ENCODE data around the gene XRCC4.
"Not testable (repeated sequence)": the region's sequence is repeated elsewhere in the genome, so short reads cannot be mapped to it uniquely, and the experiment has no call there.

XRCC4 gene

GRCh38 chr5:83124593-83124992 is 47.2 kb downstream of the XRCC4 start:
- Mint-ChIP-seq H3K9me3 (no peaks in the 10 kb centered on the region), H3K27me3 (no peaks in the 10 kb centered on the region), H3K4me3 (no peak overlapping the region), H3K4me1 (ENCODE audit: low read depth) (no peaks in the 10 kb centered on the region), H3K27ac (no peak overlapping the region), H3K36me3 (ENCODE audit: low read depth) (peaks cover 39% of the 10 kb centered on the region)

DNA sequence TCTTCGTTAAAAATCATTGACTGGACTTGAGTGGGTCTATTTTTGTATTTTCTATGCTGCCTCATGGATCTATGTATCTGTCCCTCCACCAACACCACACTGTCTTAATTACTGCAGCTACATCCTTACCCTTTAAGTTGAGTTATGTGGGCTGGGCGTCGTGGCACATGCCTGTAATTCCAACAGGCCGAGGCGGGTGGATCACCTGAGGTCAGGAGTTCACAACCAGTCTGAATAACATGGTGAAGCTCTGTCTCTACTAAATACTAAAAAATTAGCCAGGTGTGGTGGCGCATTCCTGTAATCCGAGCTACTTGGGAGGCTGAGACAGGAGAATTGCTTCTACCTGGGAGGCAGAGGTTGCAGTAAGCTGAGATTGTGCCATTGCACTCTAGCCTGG is 48.2 kb downstream of the XRCC4 start:
- no peaks in the 10 kb centered on the region for H3K27me3 Mint-ChIP-seq
- H3K36me3 Mint-ChIP-seq (ENCODE audit: low read depth), result peaks cover 45% of the 10 kb centered on the region
- H3K9me3 Mint-ChIP-seq, result no peaks in the 10 kb centered on the region
- H3K4me3 Mint-ChIP-seq, result no peak overlapping the region
- H3K27ac Mint-ChIP-seq, result no peak overlapping the region
- no peaks in the 10 kb centered on the region for H3K4me1 Mint-ChIP-seq (ENCODE audit: low read depth)

- H3K36me3 Mint-ChIP-seq (ENCODE audit: low read depth), result peaks cover 48% of the 10 kb centered on the region
- no peaks in the 10 kb centered on the region for H3K4me1 Mint-ChIP-seq (ENCODE audit: low read depth)
- H3K27me3 Mint-ChIP-seq, result no peaks in the 10 kb centered on the region
- no peak overlapping the region for H3K27ac Mint-ChIP-seq
- H3K4me3 Mint-ChIP-seq, result no peak overlapping the region
- peaks cover 5% of the 10 kb centered on the region for H3K9me3 Mint-ChIP-seq
Observed at GRCh38 chr5:83126501-83126900, 49.2 kb downstream of the XRCC4 start.

GRCh38 chr5:83133797-83134196 is 56.5 kb downstream of the XRCC4 start:
- Mint-ChIP-seq H3K27ac (no peak overlapping the region), H3K4me1 (ENCODE audit: low read depth) (no peaks in the 10 kb centered on the region), H3K9me3 (peaks cover 14% of the 10 kb centered on the region), H3K36me3 (ENCODE audit: low read depth) (peaks cover 61% of the 10 kb centered on the region), H3K4me3 (no peak overlapping the region), H3K27me3 (no peaks in the 10 kb centered on the region)

DNA sequence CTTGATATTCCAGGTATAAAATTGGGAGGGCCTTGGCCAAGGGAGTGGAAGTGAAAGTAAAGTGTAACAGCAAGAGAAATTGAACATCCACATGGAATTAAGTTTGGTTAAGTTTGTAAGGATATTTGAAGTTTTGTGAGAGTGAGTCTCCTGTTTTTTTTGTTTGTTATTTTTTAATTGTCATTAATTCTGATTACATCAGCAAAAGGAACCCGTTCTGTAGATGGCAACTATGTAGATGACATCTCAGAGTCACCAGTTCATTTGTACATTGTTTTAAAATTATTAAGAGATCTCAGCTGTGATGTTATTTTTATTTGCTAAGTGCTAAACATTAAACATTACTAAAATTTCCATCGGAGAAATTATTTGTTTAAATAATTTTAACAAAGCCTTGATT is 65.2 kb downstream of the XRCC4 start:
- peaks cover 5% of the 10 kb centered on the region for H3K36me3 Mint-ChIP-seq (ENCODE audit: low read depth)
- no peaks in the 10 kb centered on the region for H3K9me3 Mint-ChIP-seq
- H3K4me3 Mint-ChIP-seq, result no peak overlapping the region
- H3K27me3 Mint-ChIP-seq, result no peaks in the 10 kb centered on the region
- H3K27ac Mint-ChIP-seq, result no peak overlapping the region
- H3K4me1 Mint-ChIP-seq (ENCODE audit: low read depth), result no peaks in the 10 kb centered on the region

GRCh38 chr5:83145241-83145640 is 67.9 kb downstream of the XRCC4 start:
- Mint-ChIP-seq H3K9me3 (no peaks in the 10 kb centered on the region), H3K4me3 (no peak overlapping the region), H3K36me3 (ENCODE audit: low read depth) (peaks cover 5% of the 10 kb centered on the region), H3K27ac (no peak overlapping the region), H3K27me3 (no peaks in the 10 kb centered on the region), H3K4me1 (ENCODE audit: low read depth) (no peaks in the 10 kb centered on the region)

- no peak overlapping the region for H3K27ac Mint-ChIP-seq
Observed at GRCh38 chr5:83145882-83146331, 68.6 kb downstream of the XRCC4 start.

GRCh38 chr5:83146441-83146840 is 69.1 kb downstream of the XRCC4 start:
- Mint-ChIP-seq H3K36me3 (ENCODE audit: low read depth) (no peaks in the 10 kb centered on the region), H3K27ac (no peak overlapping the region)

More at GRCh38 chr5:83145882-83146331, 68.6 kb downstream of the XRCC4 start:
- no peaks in the 10 kb centered on the region for H3K4me1 Mint-ChIP-seq (ENCODE audit: low read depth)
- H3K27me3 Mint-ChIP-seq, result no peaks in the 10 kb centered on the region
- no peak overlapping the region for H3K4me3 Mint-ChIP-seq
- H3K9me3 Mint-ChIP-seq, result no peaks in the 10 kb centered on the region
- H3K36me3 Mint-ChIP-seq (ENCODE audit: low read depth), result peaks cover 1% of the 10 kb centered on the region

DNA sequence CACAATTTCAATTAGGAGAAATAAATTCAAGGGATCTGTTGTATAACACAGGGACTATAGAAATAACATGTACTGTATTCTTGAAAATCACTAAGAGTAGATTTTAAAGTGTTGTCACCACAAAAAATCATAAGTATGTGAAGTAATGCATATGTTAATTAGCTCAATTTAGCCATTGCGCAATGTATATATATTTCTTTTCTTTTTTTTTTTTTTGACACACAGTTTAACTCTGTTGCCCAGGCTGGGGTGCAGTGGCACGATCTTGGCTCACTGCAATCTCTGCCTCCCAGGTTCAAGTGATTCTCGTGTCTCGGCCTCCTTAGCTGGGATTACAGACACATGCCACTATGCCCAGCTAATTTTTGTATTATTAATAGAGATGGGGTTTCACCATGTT is 70.2 kb downstream of the XRCC4 start:
- Mint-ChIP-seq H3K4me1 (ENCODE audit: low read depth) (no peaks in the 10 kb centered on the region), H3K36me3 (ENCODE audit: low read depth) (no peaks in the 10 kb centered on the region), H3K4me3 (no peak overlapping the region), H3K27me3 (no peaks in the 10 kb centered on the region), H3K27ac (no peak overlapping the region), H3K9me3 (no peaks in the 10 kb centered on the region)

More at GRCh38 chr5:83146441-83146840, 69.1 kb downstream of the XRCC4 start:
- Mint-ChIP-seq H3K27me3 (no peaks in the 10 kb centered on the region), H3K4me3 (no peak overlapping the region), H3K9me3 (no peaks in the 10 kb centered on the region), H3K4me1 (ENCODE audit: low read depth) (no peaks in the 10 kb centered on the region)

DNA sequence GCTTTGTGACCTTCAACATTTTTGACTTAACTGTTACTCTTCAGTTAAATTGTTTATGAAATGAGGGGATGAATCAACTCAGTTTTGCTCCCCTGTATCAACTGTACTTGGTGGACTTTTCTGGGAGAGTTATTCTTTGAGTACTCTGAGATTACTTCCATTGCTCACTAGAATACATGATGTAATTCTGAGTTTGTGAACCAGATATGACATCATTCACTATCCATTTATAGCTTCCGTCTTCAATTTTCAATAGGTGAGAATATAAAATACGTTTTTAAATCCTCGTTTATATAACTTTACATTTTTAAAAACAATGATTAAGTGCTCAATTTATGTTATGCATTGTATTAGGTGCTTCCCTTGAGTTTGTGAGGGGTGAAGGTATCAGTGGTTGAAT is 71.0 kb downstream of the XRCC4 start:
- H3K27me3 Mint-ChIP-seq, result no peaks in the 10 kb centered on the region
- H3K36me3 Mint-ChIP-seq (ENCODE audit: low read depth), result no peaks in the 10 kb centered on the region
- no peak overlapping the region for H3K27ac Mint-ChIP-seq
- H3K4me1 Mint-ChIP-seq (ENCODE audit: low read depth), result no peaks in the 10 kb centered on the region
- H3K9me3 Mint-ChIP-seq, result no peaks in the 10 kb centered on the region
- no peak overlapping the region for H3K4me3 Mint-ChIP-seq

GRCh38 chr5:83149671-83150070 is 72.3 kb downstream of the XRCC4 start:
- H3K27ac Mint-ChIP-seq, result no peak overlapping the region
- no peaks in the 10 kb centered on the region for H3K27me3 Mint-ChIP-seq
- H3K9me3 Mint-ChIP-seq, result no peaks in the 10 kb centered on the region
- no peak overlapping the region for H3K4me3 Mint-ChIP-seq
- H3K36me3 Mint-ChIP-seq (ENCODE audit: low read depth), result no peaks in the 10 kb centered on the region
- H3K4me1 Mint-ChIP-seq (ENCODE audit: low read depth), result no peaks in the 10 kb centered on the region

- Mint-ChIP-seq H3K36me3 (ENCODE audit: low read depth) (no peaks in the 10 kb centered on the region), H3K4me3 (no peak overlapping the region), H3K9me3 (no peaks in the 10 kb centered on the region), H3K27me3 (no peaks in the 10 kb centered on the region), H3K4me1 (ENCODE audit: low read depth) (no peaks in the 10 kb centered on the region), H3K27ac (no peak overlapping the region)
Observed at GRCh38 chr5:83151821-83152220, 74.5 kb downstream of the XRCC4 start.

DNA sequence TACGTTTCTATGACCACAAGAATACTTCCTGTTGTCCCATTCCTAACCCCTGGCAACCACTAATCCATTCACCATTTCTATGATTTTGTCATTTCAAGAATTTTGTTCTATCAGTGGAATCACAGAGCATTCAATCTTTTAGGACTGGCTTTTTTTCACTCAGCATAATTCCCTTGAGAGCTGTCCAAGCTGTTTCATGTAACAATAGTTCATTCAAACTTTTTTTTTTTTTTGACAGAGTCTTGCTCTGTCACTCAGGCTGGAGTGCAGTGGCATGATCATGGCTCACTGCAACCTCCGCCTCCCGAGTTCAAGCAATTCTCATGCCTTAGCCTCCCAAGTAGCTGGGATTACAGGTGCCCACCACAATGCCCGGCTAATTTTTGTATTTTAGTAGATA is 75.6 kb downstream of the XRCC4 start:
- H3K36me3 Mint-ChIP-seq (ENCODE audit: low read depth); H3K4me1 Mint-ChIP-seq (ENCODE audit: low read depth); H3K27ac Mint-ChIP-seq: not testable (repeated sequence)

GRCh38 chr5:83156001-83156400 is 78.7 kb downstream of the XRCC4 start:
- no peaks in the 10 kb centered on the region for H3K27me3 Mint-ChIP-seq
- H3K4me3 Mint-ChIP-seq, result no peak overlapping the region
- H3K9me3 Mint-ChIP-seq, result no peaks in the 10 kb centered on the region
- H3K36me3 Mint-ChIP-seq (ENCODE audit: low read depth), result no peaks in the 10 kb centered on the region
- no peak overlapping the region for H3K27ac Mint-ChIP-seq
- no peaks in the 10 kb centered on the region for H3K4me1 Mint-ChIP-seq (ENCODE audit: low read depth)

More for the DNA sequence above, 75.6 kb downstream of the XRCC4 start:
- not testable (repeated sequence) for H3K4me3 Mint-ChIP-seq, H3K9me3 Mint-ChIP-seq, H3K27me3 Mint-ChIP-seq

DNA sequence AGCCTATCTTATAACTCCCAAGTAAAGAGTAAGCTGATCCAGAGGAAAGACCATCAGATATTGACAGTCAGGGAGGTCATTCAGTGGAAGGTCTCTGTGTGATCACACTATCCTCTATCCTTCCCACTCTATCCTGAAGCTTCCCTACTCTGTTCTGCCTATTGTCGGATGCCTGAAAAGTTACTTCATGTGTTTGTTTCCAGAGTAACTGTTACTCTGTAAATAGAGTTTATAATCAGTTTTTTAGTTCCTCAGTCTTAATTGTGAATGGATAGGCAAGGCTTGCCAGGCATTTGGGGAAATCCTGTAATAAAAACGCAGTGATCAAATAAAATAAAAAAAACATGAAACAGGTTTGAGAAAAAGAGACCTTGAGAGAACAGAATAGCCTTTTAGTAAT is 79.8 kb downstream of the XRCC4 start:
- no peaks in the 10 kb centered on the region for H3K4me1 Mint-ChIP-seq (ENCODE audit: low read depth)
- no peaks in the 10 kb centered on the region for H3K36me3 Mint-ChIP-seq (ENCODE audit: low read depth)
- H3K9me3 Mint-ChIP-seq, result no peaks in the 10 kb centered on the region
- H3K27ac Mint-ChIP-seq, result no peak overlapping the region
- no peak overlapping the region for H3K4me3 Mint-ChIP-seq
- H3K27me3 Mint-ChIP-seq, result no peaks in the 10 kb centered on the region

DNA sequence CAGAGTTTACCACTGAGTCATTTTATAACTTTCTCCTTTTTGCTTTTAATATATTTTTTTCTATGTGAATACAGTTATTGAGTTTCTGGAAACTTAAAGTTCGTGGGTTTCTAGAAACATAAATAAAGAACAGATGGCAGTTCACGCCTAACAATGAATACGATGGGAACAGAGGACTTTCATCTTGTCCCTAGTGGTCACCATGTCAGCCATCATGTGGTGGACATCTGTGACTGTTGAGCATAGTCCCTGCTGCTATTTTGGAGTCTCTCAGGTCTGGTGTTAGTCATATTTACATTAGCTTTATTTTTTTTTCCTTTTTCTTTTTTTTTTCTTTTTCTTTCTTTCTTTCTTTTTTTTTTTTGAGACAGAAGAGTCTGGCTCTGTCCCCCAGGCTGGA is 85.3 kb downstream of the XRCC4 start:
- H3K9me3 Mint-ChIP-seq, result peaks cover 4% of the 10 kb centered on the region
- no peak overlapping the region for H3K4me3 Mint-ChIP-seq
- no peak overlapping the region for H3K27ac Mint-ChIP-seq
- H3K36me3 Mint-ChIP-seq (ENCODE audit: low read depth), result peaks cover 8% of the 10 kb centered on the region
- no peaks in the 10 kb centered on the region for H3K4me1 Mint-ChIP-seq (ENCODE audit: low read depth)
- no peaks in the 10 kb centered on the region for H3K27me3 Mint-ChIP-seq
